Fibroblast of skin of left biceps (primary cell): ENCODE data around the gene IAPP.
"Not testable (repeated sequence)": the region's sequence is repeated elsewhere in the genome, so short reads cannot be mapped to it uniquely, and the experiment has no call there.

Experiments used
- DNase-seq, 2 experiments: peaks; one replicate each; pipeline ENCODE4 v3.0.0-alpha.2; 2013; ENCODE audit warnings: low read depth in 2 of 2

IAPP gene

DNA sequence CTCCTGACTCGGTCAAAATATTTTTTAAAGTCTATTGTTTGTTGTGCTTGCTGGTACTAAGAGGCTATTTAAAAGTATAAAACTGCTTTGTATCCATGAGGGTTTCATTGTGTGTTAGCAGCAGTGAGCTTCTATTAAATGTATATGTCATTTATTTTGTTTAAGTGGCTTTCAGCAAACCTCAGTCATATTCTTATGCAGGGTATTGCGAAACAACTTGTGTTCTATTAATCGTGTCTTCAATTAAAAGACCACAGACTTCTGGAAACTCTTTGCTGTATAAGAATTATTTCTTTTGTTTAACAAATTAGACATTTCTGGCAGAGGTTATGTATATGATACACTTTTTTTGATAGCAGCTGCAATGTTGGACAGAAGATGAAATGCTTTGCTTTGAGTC lies 6.5 kb downstream of the IAPP start:
- DNase-seq = no peak

DNA sequence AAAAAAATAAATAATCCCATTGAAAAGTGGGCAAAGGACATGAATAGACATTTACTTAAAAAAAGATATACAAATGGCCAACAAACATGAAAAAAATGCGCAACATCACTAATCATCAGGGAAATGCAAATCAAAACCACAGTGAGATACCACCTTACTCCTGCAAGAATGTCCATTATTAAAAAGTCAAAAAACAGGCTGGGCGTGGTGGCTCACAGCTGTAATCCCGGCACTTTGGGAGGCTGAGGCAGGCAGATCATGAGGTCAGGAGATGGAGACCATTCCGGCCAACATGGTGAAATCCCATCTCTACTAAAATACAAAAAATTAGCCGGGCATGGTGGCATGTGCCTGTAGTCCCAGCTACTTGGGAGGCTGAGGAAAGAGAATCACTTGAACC lies 8.6 kb downstream of the IAPP start:
- DNase-seq = not testable (repeated sequence)

DNA sequence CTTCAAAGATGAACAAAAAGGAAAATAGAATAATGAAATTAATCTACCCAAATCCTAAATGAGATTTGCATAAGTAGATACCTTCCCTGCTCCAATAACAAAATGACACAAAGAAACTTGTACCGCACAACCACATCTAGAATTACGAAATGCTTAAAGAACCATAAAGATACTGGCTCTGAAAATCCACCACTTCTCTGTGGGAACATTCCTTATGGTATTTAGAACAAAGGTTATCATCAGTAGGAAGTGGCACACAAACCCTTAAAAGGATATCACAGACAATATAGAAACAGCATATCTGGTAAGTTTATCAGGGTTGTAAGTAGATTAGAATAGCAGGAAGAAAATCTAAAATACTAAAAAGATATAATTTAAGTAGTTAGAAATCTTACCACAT lies 11.6 kb downstream of the IAPP start:
- DNase-seq = no peak

DNA sequence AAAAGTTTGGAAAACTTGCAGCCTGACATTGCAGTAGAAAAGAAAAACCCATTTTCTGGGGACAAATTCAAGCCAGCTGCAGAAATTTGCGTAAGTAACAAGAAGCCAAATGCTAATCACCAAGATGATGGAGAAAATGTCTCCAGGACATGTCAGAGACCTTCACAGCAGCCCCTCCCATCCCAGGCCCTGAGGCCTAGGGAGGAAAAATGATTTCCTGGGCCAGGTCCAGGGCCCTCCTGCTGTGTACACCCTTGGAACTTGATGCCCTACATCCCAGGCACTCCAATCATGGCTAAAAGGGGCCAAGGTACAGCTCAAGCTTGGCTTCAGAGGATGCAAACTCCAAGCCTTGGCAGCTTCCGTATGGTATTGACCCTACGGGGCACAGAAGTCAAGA lies 14.5 kb downstream of the IAPP start:
- DNase-seq = no peak

DNA sequence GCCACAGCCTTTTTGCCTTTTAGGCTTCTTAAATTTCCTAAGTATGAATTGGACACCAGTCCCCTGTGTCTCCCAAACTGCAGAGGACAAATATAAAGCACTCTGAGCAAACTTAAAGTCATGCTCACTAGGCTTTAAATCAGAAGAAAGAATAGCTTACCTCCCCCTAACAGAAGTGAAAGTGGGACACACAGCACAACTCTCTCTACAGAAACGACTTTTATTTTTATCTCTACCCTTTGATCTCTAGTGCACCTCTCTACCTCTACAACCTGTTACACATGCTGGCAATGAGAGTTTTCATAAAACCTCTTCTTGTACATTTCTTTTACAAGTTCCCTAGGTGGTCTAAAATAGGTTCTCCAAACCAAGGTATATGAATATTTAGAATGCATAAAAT lies 19.7 kb downstream of the IAPP start:
- no peak for DNase-seq

DNA sequence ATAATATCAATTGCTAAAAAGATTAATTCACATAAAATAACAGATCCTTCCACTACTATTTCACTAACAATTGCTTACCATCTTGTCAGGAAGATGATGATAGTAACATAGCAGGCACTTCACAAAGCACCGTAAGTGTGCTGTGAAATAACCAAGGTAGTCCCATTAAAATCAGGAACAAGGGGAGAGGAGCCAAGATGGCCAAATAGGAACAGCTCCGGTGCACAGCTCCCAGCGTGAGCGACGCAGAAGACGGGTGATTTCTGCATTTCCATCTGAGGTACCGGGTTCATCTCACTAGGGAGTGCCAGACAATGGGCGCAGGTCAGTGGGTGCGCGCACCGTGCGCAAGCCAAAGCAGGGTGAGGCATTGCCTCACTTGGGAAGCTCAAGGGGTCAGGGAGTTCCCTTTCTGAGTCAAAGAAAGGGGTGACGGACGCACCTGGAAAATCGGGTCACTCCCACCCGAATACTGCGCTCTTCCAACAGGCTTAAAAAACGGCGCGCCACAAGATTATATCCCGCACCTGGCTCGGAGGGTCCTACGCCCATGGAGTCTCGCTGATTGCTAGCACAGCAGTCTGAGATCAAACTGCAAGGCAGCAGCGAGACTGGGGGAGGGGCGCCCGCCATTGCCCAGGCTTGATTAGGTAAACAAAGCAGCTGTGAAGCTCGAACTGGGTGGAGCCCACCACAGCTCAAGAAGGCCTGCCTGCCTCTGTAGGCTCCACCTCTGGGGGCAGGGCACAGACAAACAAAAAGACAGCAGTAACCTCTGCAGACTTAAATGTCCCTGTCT lies 22.3 kb downstream of the IAPP start:
- DNase-seq = not testable (repeated sequence)

DNA sequence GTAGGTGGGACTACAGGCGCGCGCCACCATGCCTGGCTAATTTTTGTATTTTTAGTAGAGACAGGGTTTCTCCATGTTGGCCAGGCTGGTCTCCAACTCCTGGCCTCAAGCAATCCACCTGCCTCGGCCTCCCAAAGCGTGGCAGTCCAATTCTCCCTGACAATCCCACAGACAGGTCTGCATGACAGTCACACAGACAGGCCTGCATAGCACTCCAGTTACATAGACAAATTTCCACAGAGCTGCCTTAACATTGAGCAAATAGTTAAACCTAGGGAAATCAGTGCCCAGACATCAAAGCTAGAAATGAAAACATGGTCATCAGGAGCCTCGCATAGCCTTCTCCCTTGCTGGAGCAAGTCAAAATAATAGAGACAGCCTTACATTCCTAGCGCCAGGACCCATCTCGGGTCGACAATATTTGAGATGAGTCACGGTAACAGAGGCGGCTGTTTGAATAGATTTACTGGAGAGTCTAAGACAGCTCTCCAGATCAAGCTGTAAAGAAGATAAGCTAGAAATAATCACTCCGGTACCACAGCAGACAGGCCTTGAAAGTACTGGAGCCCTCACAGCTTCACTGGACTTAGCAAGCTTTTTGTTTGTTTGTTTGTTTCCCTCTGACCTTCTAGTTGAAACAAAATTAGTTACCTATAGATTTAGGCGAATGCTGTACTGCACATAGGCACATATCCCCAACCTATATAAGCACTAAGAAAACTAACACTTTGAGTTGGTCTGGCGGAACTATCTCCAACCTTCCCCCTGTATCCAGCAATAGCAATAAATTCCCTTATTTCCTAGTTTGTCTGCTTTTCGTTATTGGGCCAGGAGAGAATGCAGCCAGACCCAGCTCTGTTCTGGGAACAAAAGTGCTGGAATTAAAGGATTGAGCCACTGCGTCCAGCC lies 40.9 kb downstream of the IAPP start:
- no peak for DNase-seq

DNA sequence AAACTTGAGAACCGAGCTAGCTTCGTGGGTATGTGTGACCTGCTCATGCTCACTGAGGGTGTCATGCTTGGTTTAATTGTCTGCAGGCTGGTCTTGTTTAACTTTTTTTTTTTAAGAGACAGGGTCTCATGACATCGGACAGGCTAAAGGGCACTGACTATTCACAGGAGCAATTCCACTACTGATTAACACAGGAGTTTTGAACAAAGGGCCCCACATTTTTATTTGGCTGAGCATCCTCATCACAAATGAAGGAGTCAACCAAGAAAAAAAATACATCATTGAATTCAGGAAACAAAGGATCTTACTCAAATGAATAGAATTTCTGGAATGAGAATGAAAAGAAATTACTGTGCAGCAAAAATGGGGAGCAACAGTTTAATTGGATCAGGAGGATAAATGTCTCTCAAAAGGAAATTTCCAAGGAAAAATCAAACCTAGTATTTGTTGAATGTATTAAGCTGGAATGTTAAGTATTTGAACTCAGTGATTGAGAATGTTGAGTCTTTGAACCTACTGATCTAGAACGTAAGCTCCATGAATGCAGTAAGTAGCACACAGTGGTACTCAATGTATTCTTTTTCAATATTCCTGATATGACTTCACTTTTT lies 43.9 kb downstream of the IAPP start:
- no peak for DNase-seq

DNA sequence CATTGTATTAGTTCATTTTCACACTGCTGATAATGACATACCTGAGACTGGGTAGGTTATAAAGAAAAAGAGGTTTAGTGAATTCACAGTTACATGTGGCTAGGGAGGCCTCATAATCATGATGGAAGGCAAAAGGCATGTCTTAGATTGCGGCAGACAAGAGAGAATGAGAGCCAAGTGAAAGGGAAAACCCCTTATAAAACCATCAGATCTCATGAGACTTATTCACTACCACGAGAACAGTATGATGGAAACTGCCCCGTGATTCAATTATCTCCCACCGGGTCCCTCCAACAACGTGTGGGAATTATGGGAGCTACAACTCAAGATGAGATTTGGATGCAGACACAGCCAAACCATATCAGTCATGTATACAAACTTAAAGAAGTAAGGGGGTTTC lies 45.7 kb downstream of the IAPP start:
- not testable (repeated sequence) for DNase-seq

DNA sequence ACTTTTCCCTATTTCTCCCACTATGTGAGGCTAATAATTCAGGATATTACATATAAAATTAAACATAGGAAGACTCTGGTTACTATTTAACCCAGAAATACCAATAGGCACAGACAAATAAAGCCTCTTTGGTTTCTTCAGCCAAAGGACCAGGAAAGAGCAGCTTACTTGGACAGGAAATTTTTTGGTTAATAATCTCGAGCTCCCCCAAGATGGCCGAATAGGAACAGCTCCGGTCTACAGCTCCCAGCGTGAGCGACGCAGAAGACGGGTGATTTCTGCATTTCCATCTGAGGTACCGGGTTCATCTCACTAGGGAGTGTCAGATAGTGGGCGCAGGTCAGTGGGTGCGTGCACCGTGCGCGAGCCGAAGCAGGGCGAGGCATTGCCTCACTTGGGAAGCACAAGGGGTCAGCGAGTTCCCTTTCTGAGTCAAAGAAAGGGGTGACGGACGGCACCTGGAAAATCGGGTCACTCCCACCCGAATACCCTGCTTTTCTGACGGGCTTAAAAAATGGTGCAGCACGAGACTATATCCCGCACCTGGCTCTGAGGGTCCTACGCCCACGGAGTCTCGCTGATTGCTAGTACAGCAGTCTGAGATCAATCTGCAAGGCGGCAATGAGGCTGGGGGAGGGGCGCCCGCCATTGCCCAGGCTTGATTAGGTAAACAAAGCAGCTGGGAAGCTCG lies 46.5 kb downstream of the IAPP start:
- DNase-seq = not testable (repeated sequence)

DNA sequence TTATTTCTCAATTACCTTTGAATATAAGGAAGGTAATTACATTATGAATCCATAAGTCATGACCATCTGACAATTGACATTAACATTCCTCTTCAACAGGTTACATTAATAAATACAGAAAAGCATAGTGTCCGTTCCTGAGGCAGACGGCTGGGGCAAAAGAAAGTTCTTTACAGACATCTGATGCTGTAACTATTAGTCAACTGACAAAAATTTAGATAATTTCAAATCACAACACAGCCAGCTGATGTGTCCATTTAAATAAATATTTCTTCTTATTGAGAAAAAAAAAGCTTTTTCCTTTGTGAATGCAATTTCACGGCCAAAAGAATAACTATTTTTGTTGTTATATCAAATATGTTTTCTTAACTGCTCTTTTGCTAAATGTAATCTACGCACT lies 55.5 kb downstream of the IAPP start:
- DNase-seq = no peak
